Esophagus muscularis mucosa (tissue), 3 donors: ENCODE results near the gene MZF1.

Experiments used
- CTCF ChIP-seq, 3 experiments: fragments of 200-600 bp in 2 of 3; fragments of 450-650 bp in 1 of 3; sonication (generic) in 2 of 3; IDR thresholded peaks; one replicate each; pipeline ENCODE4 v1.5.1; 2017 to 2019; ENCODE audit warnings: antibody characterized with exemption in 3 of 3, mild to moderate bottlenecking in 2 of 3, moderate library complexity in 1 of 3
- POLR2A ChIP-seq: fragments of 450-650 bp; IDR thresholded peaks from one replicate; pipeline ENCODE4 v1.6.1; 2017; ENCODE audit warnings: antibody characterized with exemption, moderate library complexity, mild to moderate bottlenecking, low read depth
- POLR2AphosphoS5 ChIP-seq, 2 donors: sonication (generic); formaldehyde crosslinking; IDR thresholded peaks; one replicate each; pipeline ENCODE4 v1.6.1; 2017; ENCODE audit warnings: antibody characterized with exemption in 2 of 2

GRCh38 chr19:58566989-58567388, 6.1 kb downstream of the MZF1 start:
- TF ChIP-seq CTCF (IDR thresholded peaks at IDR 0.05) = no peak
- TF ChIP-seq POLR2A = no peak
- no peak for TF ChIP-seq POLR2AphosphoS5 (IDR thresholded peaks at IDR 0.05)
